Middle frontal gyrus (tissue), 1 donor: Measurements from ENCODE around the gene MXD3.
"Not testable (repeated sequence)": the region's sequence is repeated elsewhere in the genome, so short reads cannot be mapped to it uniquely, and the experiment has no call there.

Experiments
- DNase-seq: peaks from one replicate; pipeline ENCODE4 v3.0.0-alpha.2; 2015; ENCODE audit warnings: low spot score; ENCODE audit errors: extremely low spot score

MXD3 gene

GRCh38 chr5:177269232-177269895, 42.3 kb downstream of the MXD3 start:
- no peak for DNase-seq

- DNase-seq, result no peak
Measured at GRCh38 chr5:177265395-177265794, 46.3 kb downstream of the MXD3 start.

GRCh38 chr5:177264178-177264577, 47.5 kb downstream of the MXD3 start:
- no peak for DNase-seq

GRCh38 chr5:177261510-177261909, 50.2 kb downstream of the MXD3 start:
- DNase-seq, result no peak

- DNase-seq, result no peak
Measured at GRCh38 chr5:177260961-177261360, 50.7 kb downstream of the MXD3 start.

GRCh38 chr5:177258711-177259110, 53.0 kb downstream of the MXD3 start:
- DNase-seq, result not testable (repeated sequence)
